NCI-H526 treated with DMSO at 0.1 percent for 48 hours (cell line): ENCODE results near the gene UBE2D2.

Source experiments
- DNase-seq: peaks from one replicate; lab custom pipeline; 2025; lab: John Stamatoyannopoulos, UW

UBE2D2 gene

GRCh38 chr5:139648205-139649081 is 87.3 kb downstream of the UBE2D2 start, which contains the start of gene CXXC5:
TSS of gene CXXC5 (plus strand) at chr5:139648349. CDS start at chr5:139680524, 32,175 bp downstream.
- DNase-seq, result peak; percentile 88

DNA sequence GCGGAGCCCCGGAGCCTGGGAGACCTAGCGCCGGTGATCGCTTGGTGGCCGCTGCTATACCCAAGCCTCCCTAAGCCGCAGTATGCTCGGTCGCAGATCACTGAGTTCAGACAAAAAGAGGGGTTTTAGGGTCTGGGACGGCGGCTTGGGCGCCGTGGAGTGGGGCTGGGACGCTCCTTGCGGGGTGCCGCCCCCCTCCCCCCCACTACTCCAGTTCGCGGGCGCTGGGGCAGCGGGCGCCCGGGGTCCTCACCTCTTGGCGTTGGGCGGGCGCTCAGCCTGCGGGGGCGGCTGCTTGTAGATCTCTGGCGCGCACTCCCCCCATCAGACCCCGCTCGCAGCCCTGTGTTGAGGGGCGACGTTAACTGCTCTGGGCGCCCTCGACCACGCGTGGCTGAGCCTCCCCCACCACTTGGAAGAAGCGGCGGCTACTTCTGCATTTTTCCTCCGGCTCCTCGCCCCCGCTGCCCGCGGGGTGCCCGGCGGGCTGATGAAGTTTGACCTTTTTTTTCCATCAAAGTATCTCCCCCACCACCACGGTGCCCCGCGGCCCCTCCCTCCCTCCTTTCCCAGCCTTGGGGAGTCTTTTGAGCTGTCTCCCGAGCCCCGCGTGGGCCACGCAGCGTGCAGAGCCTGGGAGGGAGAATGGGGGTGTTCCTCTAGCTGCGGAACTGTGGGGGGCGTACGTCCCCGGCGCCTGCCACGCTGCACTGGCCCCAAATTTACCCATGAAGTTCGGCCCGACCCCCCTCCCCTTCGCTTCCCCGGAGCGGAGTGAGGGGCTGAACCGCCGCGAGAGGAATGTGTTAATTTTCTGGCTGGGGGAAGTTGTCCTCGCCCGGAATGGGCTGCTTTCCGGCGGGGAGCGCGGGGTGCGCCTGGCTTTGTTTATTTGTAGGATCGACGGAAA is 88.2 kb downstream of the UBE2D2 start:
- DNase-seq, result no peak

DNA sequence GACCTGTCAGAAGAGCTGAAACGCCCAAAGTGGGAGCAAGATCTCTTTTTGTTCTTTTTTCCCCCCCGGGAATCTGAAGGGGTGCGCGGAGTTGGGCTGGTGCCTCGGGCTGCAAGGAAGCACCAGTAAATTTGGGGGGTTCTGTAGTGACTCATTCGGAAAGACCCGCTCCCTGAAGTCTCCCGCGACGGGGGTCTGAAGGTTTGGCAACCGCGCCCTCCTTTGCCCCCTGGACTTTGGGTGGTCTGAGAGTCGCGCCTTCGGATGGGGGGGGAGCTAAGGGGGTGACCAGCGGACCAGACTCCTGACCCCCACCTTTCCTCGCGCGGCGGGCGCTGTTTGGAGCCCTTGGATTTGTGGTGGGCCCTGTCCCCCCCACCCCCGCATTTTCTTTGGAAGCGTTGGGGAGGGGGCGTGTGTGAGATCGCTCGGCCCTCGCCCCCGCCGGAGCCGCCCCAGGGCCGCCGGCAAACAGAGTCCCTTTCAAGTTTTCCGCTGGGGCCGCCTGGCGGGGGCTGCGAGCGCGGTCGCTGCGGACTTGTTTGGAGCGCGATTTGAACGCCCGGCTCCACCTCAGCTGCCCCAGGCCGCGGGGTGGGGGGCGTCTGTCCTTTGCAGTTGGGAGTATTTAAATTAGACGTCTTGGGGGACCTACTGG is 89.0 kb downstream of the UBE2D2 start:
- DNase-seq, result no peak

DNA sequence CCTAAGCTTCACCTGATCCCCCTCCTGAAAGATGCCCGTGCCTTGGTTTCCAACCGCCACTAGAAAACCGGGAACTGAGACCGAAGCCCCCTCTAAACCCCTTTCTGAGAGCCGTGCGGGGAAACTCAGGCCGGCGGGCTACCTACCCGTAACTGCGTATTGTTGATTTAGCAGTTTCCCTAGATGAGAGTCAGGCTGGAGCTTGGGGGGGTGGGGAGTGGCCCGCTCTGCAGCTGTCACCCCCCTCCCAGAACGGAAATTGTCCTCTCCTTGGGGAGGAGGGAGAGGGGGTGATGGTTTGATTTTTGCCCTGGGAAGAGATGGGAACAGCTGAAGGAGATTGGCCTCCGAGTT is 89.5 kb downstream of the UBE2D2 start:
- no peak for DNase-seq

GRCh38 chr5:139651043-139651834 is 90.1 kb downstream of the UBE2D2 start:
- no peak for DNase-seq

GRCh38 chr5:139651853-139652787 is 91.0 kb downstream of the UBE2D2 start:
- peak; percentile 57 for DNase-seq

DNA sequence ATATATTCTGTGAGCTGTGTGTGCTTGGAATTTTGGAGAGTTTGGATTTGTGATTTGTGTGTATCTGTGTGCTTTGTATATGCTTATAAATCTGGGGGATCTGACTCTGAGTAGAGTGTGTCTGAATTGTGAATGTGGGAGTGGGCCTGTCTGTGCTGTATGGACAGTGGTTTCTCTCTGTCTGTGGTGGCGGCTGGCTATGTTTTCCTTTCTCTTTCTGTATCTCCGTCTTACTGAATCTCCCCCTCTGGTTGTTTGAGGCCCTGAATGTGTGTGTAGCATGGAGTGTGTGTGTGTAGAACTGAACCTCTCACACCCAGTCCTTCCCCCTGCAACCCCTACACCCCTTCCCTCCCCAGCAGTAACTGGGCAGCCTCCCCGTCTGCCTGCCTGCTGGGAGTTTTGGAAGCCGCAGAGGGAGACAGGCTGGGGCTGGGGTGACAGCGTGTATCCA is 91.7 kb downstream of the UBE2D2 start:
- DNase-seq, result no peak

- DNase-seq, result no peak
These were observed 92.5 kb downstream of the UBE2D2 start for GRCh38 chr5:139653616-139654015.

GRCh38 chr5:139654464-139654863 is 93.3 kb downstream of the UBE2D2 start:
- no peak for DNase-seq

DNA sequence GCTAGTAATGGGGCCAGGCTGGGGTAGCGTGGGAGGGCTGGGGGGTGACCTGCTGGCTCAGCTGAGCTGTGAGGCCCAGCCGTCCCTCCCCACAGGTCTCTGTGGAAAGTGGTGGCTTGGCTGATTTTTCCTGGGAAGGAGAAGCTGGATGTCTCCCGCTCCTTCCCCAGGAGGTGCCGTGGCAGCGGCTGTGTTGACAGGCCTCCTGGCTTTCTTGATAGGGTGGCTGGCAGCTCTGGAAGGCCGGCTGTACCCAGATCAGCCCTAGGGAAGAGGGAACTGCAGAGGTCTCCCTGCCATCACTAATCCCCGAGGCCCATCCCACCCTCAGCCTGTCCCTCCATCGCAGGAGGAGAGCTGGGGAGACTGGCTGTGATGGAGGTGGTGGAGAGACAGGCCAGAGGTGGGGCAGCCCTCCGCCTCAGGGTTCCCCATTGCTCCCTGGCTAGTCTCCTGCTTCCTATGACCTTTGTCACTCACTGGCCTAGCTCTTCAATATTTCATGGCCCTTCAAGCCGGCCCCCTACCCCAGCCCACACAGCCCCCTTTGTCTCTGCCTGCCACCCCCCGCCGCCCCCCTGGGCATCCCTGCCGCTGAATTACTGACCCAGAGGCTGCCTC is 93.8 kb downstream of the UBE2D2 start:
- DNase-seq, result no peak

GRCh38 chr5:139655727-139656271 is 94.7 kb downstream of the UBE2D2 start:
- DNase-seq, result no peak

DNA sequence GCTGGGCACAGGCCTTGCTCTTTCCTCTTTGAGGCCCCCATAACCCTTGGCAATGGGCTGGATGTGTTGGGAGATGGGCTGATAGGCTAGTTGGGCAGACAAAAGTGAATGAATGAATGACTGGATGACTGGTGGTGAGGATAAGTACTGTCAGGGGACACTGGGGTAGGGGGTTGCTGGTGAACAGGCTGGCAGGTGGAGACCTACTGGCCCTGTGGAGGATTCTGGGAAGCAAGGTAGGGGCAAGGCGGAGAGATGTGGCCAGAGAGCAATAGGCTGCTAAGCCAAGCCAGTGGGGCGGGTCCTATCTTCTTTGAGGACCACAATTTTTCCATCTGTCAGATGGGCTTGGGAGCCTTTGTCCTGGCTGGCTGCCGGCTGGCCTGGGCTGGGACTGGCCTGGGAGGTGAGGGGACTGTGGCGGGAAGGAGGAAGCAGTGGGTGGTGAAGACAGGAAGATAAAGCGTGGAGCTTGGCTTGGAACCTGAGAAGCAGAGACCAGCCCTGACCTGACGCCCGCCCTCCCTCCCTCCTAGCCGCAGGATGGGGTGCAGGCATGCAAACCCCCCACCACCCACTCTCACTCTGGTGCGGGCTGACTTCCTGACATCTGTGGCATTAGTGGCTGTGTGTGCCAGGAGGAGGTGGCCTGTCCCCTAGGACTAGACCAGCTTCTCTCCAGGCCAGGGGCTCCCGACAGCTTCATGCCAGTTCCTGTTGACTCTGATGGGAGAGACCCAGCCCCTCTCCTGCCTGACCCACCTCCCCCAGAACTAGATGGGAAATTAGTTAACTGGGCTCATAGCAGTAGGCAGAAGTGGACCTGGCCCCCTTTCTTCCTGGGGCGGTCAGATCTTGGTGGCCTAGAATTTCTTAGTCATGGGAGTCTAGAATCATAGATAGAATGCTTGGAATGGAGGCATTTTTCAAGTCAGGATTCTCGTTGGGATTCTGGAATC is 96.5 kb downstream of the UBE2D2 start:
- DNase-seq, result no peak

- no peak for DNase-seq
These were observed 97.4 kb downstream of the UBE2D2 start for GRCh38 chr5:139658501-139658927.

- DNase-seq, result no peak
These were observed 98.0 kb downstream of the UBE2D2 start for GRCh38 chr5:139658928-139659667.

DNA sequence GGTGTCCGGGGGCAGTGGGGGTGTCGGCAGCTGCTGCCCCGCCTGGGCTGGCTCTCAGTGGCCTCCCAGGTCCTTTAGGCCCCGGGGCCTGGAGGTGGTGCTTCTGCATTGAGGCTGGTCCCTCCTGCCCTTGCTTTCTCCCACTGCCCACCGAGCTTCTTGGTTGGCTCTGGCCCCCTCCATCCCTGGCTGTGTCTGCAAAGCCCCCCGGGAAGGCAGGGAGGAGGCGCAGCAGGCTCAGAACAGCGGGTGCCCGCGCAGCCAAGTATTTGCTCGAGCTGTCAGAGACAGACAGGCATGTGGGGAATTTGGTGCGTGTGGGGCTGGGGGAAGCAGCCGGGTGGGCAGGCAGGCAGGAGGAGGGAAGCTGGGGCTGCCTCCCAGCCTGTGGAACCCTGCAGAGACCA is 98.6 kb downstream of the UBE2D2 start:
- DNase-seq, result no peak

- no peak for DNase-seq
These were observed 99.2 kb downstream of the UBE2D2 start for GRCh38 chr5:139660105-139660922.
